CD4-positive, alpha-beta T cell treated with Interleukin-4 for 4 hours (primary cell): ENCODE data around the gene TPMT.

ENCODE experiments used
- DNase-seq: peaks from one replicate; pipeline ENCODE4 v3.0.0-alpha.2; 2020

The TPMT gene

DNA sequence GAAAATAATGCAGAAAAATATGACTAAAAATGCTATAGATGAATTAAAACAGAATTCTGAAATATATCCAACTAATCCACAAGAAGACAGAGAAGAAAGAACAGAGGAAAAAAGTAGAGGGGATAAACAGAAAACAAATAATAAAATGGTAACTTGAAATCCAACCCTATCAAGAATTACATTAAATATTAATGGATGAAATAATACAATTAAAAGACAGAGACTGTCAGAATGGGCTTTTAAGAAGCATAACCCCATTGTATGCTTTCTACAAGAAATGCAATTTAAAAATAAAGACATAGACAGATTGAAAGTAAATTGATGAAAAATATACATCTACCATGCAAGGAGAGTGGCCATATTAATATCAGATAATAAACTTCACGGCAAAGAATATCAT, 47.8 kb downstream of the TPMT start:
- no peak for DNase-seq

DNA sequence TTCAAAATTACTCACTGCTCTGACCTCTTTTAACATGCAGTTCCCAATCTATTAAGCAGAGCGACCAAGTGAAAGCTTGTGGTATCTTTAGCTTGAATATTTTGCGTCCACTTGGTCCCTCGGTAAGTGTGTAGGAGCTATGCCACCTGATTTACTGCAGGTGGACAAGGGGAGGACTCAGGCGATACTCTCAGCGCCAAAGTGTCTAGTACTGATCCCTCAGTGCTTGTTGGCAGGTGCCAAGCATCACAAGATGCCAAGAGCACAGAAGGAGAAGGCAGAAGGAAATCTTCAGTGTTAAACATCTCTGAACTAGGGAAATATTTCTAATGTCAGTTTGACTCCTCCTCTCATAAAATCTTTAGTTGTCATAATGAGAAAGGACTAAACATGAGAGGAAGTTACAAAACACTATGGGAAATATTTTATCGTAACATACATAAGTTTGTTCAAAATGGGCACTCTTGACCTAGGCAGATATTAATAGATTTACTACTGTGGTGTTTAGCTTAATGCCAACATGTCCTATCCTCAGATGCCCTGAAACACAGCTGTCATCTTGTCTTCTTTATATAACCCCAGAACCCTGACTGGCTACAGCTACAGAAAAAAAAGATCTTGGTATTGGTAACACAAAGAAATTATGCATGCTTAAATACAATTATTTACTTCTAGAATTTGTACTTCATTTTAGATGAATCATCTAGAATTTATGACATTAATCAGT, 51.9 kb downstream of the TPMT start:
- no peak for DNase-seq

DNA sequence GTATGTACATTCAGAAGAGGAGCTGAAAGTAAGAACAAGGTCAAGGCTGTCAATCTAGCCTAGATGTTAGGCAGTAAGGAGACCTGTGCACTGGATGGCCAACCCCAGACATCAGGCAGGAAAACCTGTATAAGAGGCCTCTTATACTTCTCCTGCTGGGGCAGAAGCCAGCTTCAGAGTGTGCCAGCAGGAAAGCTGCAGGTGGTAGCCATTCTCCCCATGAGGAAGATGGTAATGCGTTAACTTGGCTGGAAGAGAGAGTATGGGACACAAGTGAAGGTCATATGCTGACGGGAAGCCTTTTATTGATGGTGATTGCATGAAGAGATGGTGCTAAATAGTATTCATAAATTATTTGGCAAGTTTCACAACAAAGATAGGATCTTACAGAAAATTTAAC, 53.0 kb downstream of the TPMT start:
- DNase-seq, result no peak

DNA sequence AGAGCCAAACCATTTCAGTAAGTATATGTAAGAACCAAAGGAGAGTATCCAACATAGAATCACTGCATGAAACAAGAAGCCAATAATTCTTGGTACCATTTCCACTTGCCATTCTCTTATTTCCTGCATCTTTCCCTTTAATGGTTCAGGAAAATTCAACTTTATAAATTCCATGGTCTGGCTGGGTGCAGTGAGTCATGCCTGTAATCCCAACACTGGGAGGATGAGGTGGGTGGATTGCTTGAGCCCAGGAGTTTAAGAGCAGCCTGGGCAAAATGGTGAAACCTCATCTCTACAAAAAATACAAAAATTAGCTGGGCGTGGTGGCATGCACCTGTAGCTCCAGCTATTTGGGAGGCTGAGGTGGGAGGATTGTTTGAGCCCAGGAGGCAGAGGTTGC, 53.6 kb downstream of the TPMT start:
- DNase-seq, result no peak

DNA sequence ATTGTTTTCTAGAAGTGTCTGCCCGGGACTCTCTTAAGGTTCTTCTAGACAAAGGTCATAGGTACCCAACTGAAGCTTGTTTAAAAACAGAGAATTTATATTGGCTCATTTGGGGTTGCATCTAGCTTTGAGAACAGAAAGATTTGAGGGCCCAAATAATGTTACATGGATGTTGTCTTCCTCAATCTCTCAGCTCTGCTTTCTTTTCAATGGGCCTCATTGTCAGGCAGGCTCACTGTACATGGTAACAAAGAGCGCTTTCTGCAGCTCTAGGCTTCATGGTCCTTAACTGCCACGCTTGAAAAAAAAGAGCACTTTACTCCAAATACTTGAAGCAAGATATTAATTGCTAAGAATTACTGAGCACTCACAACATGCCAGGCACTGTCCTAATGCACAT, 54.6 kb downstream of the TPMT start:
- no peak for DNase-seq

DNA sequence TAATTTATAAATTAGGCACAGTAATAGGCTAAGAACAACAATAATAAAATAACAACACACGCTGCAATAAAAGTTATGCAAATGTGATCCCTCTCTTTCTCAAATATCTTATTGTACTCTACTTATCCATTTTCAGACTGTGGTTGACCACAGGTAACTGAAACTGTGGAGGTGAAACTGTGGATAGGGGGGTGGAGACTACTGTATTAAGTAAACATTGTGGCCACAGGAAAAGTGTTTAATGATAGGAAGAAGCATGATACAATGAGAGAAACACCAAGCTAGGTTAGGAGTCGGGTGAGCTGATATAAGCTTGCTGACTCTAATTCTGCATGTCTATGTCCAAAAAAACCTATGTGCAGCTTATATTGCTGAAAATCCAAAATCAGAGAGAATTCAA, 55.4 kb downstream of the TPMT start:
- no peak for DNase-seq

DNA sequence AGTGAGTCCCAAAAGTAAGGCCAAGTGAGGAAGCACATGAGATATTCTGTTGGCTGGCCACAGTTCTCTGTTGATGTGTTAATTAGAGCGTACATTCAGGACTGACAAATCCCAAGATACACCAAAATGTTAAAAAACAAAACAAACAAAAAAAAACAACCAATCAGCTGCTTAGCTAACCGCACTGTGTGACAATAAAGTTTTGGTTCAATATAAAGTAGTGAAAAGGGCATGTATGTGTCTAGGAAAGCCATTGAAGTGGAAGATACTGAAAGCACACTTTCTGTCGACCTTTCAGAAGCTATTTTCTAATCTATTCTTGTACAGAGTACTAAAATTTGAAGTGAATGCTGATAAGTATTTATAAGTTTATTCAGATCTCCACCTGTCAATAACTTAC, 58.5 kb downstream of the TPMT start:
- no peak for DNase-seq

DNA sequence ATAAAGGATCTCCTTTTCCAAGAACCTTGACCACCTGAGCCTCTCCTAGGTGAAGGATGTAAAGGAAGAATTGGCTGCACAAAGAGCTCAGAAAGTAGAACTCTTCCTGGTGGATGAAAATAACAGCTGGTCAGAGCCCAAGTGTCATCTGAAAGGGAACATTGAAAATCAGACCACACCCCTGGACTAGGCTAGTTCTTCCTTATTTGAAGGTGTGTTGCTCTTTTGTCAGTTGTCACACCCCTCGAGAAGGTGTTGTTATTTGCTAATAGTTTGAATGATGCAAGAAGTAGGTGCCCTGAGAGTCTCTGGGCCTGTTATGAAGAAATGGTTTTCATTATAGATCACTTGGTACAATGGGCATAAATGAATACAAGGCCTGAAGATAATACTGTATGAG, 63.5 kb downstream of the TPMT start:
- no peak for DNase-seq

DNA sequence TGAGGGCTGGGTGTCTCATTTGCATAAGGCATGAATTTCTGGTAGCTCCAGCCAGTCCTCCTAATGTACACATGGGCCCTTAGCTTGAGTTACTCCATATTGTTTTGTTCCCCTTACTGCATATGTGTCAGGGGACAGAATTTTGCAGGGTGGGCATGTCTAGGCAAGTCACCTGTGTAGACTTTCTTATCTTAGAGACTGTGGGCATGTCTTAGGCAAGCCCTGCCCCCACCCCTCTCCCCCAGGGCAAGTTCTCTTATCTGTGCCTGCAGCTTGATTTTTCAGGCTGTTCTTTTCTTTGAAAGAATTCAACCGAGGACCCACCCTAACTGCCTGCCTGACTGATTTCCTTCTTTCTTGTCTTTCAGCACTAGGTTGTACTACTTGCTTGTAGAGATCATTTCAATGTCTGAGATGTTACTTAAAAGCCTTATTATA, 64.5 kb downstream of the TPMT start:
- DNase-seq, result no peak

DNA sequence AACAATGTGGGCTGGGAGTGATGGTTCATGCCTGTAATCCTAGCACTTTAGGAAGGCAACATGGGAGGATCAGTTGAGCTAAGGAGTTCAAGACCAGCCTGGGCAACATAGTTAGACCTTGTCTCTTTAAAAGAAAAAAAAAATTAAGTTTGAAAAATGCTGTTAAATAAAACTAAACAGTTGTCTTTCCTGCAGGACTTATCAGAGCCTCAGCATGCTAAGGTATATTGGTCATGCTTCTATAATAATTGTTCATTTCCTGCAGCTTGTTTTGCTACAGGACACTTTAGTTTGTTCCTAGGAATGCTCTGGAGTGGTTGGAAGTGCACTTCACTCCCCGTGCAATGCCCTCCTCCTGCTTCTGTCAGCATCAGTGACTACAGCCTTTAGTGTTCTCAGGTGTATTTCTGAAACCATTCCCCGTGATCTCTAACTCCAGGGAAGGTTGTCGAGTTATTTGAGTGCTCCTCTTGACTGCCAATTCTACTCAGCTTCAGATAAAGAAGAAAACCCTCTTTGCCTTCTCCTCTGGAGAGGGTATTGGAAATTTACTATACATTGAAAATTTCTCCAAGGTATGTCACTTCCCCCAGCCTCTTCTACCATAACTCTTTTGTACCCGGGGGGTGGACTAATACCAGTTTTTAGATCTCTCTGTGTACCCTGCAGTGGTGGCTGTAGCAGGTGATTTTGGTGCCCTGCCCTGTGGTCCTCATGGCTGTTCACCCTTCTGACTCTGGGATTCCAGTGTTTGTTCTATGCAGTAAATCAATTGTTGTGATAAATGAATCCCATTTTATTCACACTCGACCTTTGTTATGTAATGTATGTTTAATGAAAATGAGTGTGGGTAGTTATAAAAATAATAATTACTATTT, 66.2 kb downstream of the TPMT start:
- no peak for DNase-seq

DNA sequence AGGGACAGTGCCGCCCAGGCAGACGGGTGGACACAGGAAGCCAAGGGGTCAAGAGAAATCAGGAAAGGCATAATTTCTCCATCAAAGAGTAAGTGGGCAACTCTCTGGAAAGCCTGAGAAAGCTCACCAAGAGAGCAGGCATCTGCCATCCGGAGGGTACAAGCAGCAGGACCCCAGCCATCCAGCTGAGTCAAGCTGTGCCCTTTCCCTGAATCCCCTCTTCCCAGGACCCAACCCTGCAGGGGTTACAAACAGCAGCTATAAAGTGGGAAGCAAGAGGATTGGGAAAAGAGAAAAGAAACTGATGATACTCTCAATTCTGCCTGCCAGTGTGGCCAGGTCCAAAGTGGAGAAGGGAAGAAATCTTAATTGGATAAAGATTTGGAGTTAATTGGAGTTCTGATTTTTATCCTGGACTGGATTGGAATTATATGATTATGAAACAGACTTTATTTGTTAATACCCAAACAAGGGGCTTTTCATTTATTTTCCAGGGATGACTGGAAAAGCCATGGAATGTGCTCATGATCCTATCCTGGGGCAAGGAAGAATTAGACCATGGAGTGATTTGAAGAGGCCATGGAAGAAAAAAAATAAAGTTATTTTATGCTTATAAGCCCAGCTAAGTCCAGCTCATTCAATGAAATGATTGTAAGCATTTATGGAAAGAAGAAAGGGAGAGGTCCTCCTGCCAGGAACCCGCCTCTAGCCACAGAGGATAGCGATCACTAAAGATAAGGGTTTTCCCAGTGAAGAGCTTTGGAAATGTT, 67.3 kb downstream of the TPMT start:
- DNase-seq, result no peak

DNA sequence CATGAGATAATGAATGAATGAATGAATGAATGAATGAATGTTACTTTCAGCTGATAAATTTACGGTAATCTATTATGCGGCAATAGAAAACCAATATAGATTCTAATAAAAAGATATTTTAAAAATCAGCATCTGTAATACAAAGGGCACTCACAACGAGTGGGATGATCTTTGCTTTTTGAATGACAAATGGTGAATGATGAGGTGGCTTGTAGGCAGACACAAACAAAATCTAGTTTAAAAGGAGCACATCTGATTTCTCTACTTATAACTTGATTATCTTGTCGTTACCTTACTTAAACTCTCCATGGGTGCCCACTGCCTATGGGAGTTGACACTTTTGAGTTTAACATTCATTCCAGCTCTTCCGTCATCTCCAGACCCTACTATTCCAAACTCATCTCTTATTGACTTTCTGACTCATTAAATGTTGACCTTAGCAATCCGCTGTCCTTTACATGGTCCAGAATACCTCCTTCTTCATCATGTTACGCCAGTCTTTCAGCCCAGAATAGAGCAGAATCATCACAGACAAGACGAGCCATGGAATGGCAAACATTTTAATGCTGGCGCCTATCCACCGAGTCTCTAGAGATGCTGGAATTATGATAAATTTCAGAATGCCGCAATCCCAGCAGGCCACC, 73.7 kb downstream of the TPMT start:
- no peak for DNase-seq

DNA sequence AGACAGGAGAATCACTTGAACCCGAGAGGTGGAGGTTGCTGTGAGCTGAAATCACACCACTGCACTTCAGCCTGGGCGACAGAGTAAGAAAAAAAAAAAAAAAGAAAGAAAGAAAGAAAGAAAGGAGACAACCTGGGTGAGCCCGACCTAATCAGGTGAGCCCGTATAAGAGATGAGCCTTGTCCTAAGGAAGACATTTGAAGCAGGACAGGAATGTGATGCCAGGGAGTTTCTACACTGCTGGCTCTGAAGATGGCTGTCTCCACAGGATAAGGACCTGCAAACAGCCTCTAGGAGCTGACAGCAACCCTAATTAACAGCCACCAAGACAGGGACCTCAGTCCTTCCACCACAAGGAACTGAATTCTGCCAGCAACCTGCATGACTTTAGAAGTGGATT, 74.3 kb downstream of the TPMT start:
- no peak for DNase-seq

DNA sequence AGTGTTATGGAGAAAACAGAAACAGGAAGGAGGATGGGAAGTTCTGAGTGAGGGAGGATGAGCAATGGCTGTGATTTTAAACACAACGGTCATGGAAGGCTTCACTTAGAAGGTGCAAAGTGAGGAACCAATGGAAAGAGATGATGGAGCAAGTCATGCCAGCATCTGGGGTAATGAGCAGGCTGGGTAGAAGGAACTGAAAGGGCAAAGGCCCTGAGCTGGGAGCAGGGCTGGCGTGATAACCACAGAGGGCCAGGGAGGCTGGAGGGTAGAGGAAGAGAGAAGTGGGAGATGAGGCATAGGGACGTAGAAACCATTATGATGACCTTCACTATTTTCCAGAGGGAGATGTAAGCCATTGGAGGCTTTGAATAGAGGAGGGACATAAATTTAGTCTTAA, 76.0 kb downstream of the TPMT start:
- no peak for DNase-seq
